Muscle of leg (tissue), 11 donors: ENCODE data around the gene ZBTB39. TPM values are rescaled to one million over a fixed set of nuclear protein-coding genes. Genes with fewer than 3 reads are reported as not detected.
"Not testable (repeated sequence)": the region's sequence is repeated elsewhere in the genome, so short reads cannot be mapped to it uniquely, and the experiment has no call there.

ENCODE experiments used
- DNase-seq: peaks from one replicate; pipeline ENCODE4 v3.0.0; 2013
- H3K27ac ChIP-seq: one replicate; pipeline ENCODE4 v1.5.1; 2013; ENCODE audit warnings: mild to moderate bottlenecking, low read length, control low read depth
- H3K27me3 ChIP-seq: one replicate; pipeline ENCODE4 v1.6.1; 2013; ENCODE audit warnings: low read length; ENCODE audit not compliant: control insufficient read depth, insufficient read depth
- H3K36me3 ChIP-seq: one replicate; pipeline ENCODE4 v1.6.1; 2013; ENCODE audit warnings: low read length; ENCODE audit not compliant: control insufficient read depth, insufficient read depth
- H3K4me1 ChIP-seq: one replicate; pipeline ENCODE4 v1.6.1; 2013; ENCODE audit warnings: low read length; ENCODE audit not compliant: control insufficient read depth, insufficient read depth
- H3K4me3 ChIP-seq: one replicate; pipeline ENCODE4 v1.5.1; 2013; ENCODE audit warnings: low read length, control low read depth
- H3K9me3 ChIP-seq: replicated peaks from 2 replicates; pipeline ENCODE4 v1.6.1; 2013; ENCODE audit warnings: low read depth, low read length; ENCODE audit not compliant: control insufficient read depth
- WGBS: methylation state at CpG from one replicate; pipeline ENCODE4 v1.1.5; 2013; ENCODE audit warnings: missing lambda C conversion rate; ENCODE audit not compliant: insufficient coverage; 5-methylcytosine and 5-hydroxymethylcytosine counted together
- polyA plus RNA-seq, 8 donors: library from polyadenylated mRNA; unstranded; fragments of 120-200 nt; gene quantifications; one replicate each; pipeline versions ENCODE4 v1.2.1 to v1.2.3, GENCODE V29; 2013; ENCODE audit warnings: inconsistent platforms in 1 of 8, low replicate concordance in 1 of 8; ENCODE audit not compliant: insufficient read length in 8 of 8, insufficient read depth in 1 of 8
- total RNA-seq: library from RNA; stranded (reverse); fragments of 120-200 nt; gene quantifications from one replicate; pipeline ENCODE4 v1.2.4, GENCODE V29; 2013

The ZBTB39 gene
- total and polyA plus RNA-seq, 9 donors: 4.3 to 7.0 (median 5.7) TPM

DNA sequence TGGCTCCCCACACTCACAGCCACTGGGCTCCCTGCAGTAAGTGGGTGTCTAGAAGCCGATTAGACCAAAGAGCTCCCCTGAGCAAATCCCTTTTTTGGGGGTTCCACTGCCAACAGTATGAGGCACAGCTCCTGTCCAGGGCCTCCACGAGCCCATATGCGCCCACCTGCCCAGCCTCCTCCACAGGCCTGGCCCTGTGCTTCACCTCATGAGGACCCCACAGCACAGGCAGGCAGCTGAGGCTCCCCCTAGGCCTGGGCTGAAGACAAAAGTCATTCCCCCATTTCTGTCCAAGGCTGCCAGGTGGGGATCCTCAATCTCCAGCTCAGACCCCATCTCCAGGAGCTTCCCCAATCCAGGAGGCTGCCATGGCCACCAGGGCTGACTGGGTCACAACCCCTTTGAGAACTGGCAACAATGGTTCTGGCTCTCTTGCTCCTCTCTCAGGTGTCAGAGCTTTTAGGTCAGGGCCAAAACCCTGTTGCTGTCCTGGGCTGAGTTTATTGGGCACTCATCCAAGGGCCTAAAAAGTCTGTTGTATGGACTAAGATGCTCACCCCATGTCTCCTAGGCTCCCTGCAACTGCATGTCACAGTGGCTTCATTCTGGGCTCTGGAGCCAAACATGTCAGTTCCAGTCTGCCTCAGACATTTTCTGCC is 23.6 kb downstream of the ZBTB39 start:
- WGBS: 73% methylated on average over 2 of the region's 3 CpGs
- H3K4me3 ChIP-seq, DNase-seq, H3K27ac ChIP-seq, H3K36me3 ChIP-seq, H3K4me1 ChIP-seq, H3K27me3 ChIP-seq, H3K9me3 ChIP-seq: not testable (repeated sequence)

- no peak for DNase-seq
- Histone ChIP-seq H3K27ac (no peak overlapping the region), H3K27me3 (no peaks in the 10 kb centered on the region), H3K9me3 (no peaks in the 10 kb centered on the region), H3K36me3 (no peaks in the 10 kb centered on the region), H3K4me3 (no peak overlapping the region), H3K4me1 (peaks cover 2% of the 10 kb centered on the region)
- WGBS: 100% methylated on average over 1 of the region's 4 CpGs
Measured at GRCh38 chr12:56980941-56981530, 25.3 kb downstream of the ZBTB39 start.

DNA sequence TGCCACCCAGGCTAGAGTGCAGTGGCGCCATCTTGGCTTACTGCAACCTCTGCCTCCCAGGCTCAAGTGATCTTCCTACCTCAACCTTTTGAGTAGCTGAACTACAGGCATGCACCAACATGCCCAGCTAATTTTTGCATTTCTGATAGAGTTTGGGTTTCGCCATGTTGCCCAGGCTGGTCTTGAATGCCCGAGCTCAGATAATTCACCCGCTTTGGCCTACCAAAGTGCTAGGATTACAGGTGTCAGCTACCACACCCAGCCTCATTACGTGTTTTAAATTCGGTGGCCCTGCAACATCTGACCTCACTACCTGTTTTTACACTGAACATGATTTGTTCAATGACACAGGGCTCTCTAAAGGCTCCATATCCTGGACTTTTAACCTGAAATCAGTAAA is 26.1 kb downstream of the ZBTB39 start:
- peaks cover 2% of the 10 kb centered on the region for H3K4me1 ChIP-seq
- no peaks in the 10 kb centered on the region for H3K36me3 ChIP-seq
- H3K9me3 ChIP-seq: no peaks in the 10 kb centered on the region
- H3K27ac ChIP-seq: no peak overlapping the region
- DNase-seq: no peak
- 90% methylated on average over 5 of the region's 6 CpGs for WGBS
- H3K4me3 ChIP-seq: no peak overlapping the region
- H3K27me3 ChIP-seq: no peaks in the 10 kb centered on the region

GRCh38 chr12:56979628-56980027 is 26.7 kb downstream of the ZBTB39 start:
- no peaks in the 10 kb centered on the region for H3K9me3 ChIP-seq
- no peak overlapping the region for H3K4me3 ChIP-seq
- no peak overlapping the region for H3K27ac ChIP-seq
- H3K36me3 ChIP-seq: no peaks in the 10 kb centered on the region
- 73% methylated on average over 2 of the region's 3 CpGs for WGBS
- no peak for DNase-seq
- H3K27me3 ChIP-seq: no peaks in the 10 kb centered on the region
- H3K4me1 ChIP-seq: peaks cover 2% of the 10 kb centered on the region

DNA sequence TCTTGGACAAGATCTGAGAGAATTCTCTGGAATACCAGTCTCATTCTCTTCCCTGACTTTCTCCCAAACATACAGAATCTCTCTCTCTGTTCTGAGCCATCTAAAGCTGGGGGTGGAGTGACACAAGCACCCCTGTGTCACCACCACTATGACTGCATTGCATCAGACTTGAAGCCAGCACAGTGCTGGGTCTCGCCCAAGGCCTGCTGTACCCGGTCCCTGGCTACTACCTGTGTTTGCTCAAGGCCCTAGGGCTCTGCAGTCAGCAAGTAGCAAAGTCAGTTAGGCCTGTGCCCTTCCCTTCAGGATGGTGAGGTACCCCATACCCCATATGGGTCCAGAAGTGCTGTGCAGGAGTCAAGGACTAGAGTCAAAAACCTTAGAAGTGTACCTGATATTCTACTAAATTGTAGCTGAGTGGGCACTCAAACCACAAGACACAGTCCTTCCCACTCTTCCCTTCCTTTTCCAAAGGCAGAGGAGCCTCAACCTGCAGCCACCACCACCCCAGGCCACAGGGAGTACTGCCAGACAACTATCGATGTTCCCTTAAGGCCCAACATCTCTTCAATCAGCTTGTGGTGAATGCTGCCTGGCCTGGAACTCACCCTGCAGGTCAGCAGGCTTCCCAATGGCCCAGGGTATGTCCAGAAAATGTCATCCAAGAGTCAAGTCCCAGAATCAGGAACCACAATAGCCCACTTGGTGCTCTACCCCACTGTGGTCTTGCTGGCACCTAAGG is 27.8 kb downstream of the ZBTB39 start:
- Histone ChIP-seq H3K4me3 (no peak overlapping the region), H3K4me1 (peaks cover 2% of the 10 kb centered on the region), H3K27me3 (no peaks in the 10 kb centered on the region), H3K9me3 (no peaks in the 10 kb centered on the region), H3K36me3 (no peaks in the 10 kb centered on the region), H3K27ac (no peak overlapping the region)
- 80% methylated on average over 3 of the region's 3 CpGs for WGBS
- no peak for DNase-seq

GRCh38 chr12:56977361-56977760 is 29.0 kb downstream of the ZBTB39 start:
- H3K9me3 ChIP-seq, H3K4me1 ChIP-seq, H3K27ac ChIP-seq, H3K27me3 ChIP-seq, DNase-seq, H3K36me3 ChIP-seq, H3K4me3 ChIP-seq: not testable (repeated sequence)
- no CpG with 5 or more reads among the region's 4 CpGs for WGBS

DNA sequence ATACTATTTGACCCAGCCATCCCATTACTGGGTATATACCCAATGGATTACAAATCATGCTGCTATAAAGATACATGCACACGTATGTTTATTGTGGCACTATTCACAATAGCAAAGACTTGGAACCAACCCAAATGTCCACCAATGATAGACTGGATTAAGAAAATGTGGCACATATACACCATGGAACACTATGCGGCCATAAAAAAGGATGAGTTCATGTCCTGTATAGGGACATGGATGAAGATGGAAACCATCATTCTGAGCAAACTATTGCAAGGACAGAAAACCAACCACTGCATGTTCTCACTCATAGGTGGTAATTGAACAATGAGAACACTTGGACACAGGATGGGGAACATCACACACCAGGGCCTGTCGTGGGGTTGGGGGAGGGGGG is 32.1 kb downstream of the ZBTB39 start:
- not testable (repeated sequence) for DNase-seq, H3K27ac ChIP-seq, H3K4me3 ChIP-seq, H3K27me3 ChIP-seq, H3K4me1 ChIP-seq, H3K36me3 ChIP-seq, H3K9me3 ChIP-seq
- no CpG with 5 or more reads among the region's 3 CpGs for WGBS

- not testable (repeated sequence) for H3K27me3 ChIP-seq, H3K4me3 ChIP-seq, DNase-seq, H3K9me3 ChIP-seq, H3K27ac ChIP-seq, H3K36me3 ChIP-seq, H3K4me1 ChIP-seq
- WGBS: 71% methylated on average over 1 of the region's 6 CpGs
Measured at GRCh38 chr12:56968910-56969309, 37.4 kb downstream of the ZBTB39 start.

GRCh38 chr12:56965997-56966642 is 40.2 kb downstream of the ZBTB39 start:
- H3K4me3 ChIP-seq, H3K4me1 ChIP-seq, H3K27ac ChIP-seq, H3K27me3 ChIP-seq, DNase-seq, H3K9me3 ChIP-seq, H3K36me3 ChIP-seq: not testable (repeated sequence)
- WGBS: 100% methylated on average over 3 of the region's 15 CpGs

GRCh38 chr12:56965124-56965523 is 41.2 kb downstream of the ZBTB39 start:
- not testable (repeated sequence) for H3K27me3 ChIP-seq, H3K9me3 ChIP-seq, H3K36me3 ChIP-seq, H3K27ac ChIP-seq, H3K4me1 ChIP-seq, H3K4me3 ChIP-seq, DNase-seq
- WGBS: no CpG with 5 or more reads among the region's 4 CpGs
